ENCODE data around the gene TPX2.

Gene TPX2

DNA sequence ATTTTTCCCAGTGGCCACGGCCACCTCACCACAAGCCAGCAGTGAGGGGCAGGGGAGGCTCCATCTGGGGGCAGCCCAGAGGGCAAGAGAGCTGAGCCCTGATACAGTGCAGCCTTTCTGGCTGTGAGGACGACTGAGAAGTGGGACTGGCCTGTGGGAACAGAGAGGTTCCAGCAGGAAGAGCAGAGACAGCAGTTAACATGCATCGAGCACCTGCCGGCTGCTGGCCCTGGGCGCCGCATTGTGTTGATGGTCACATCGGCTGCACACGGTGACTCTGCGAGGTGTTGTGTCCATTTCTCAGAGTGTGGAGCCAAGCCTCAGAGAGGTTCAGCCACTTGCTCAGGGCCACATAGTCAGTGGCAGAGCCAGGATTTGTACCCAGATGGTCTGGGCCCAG is 96.5 kb downstream of the TPX2 start:
- DNase-seq: no peak

- DNase-seq: peak; percentile 29
Observed at GRCh38 chr20:31835977-31836852, 97.1 kb downstream of the TPX2 start.

DNA sequence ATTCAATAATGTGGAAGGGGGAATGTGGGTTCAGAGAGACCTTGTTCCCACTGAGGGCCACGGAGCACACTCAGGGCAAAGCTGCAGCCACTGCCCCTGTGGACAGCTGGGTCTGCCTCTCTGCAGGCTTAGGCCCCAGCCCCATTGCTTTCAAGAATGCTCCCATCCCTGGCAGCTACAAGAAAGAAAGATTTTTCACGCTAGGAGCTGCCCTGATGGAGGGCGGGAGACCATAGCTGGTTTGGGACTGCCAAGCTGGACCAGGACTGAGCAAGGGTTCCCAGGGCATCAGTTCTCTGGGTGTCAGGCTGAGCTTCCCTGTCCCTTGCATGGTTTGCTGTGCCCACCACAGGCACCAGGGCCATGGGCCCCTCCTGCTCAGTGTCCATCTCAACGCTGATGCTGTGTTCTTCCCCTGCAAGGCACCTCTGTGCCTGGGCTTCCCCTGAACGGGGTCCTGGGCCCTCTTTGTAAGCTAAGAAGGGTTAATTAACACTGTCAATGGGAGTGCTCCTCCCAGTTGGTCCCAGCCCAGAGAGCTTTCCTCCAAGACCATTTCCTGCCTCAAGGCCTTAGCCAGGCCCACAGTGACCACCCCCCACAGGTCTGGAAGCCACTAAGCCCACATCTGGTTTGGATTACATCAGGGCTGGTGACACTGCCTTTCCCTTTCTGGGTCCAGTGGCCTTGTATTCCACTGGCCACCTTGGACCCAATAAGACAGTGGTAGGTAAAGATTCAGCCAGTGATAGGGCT is 97.9 kb downstream of the TPX2 start:
- no peak for DNase-seq

- DNase-seq: no peak
Observed at GRCh38 chr20:31837896-31838397, 98.9 kb downstream of the TPX2 start.

DNA sequence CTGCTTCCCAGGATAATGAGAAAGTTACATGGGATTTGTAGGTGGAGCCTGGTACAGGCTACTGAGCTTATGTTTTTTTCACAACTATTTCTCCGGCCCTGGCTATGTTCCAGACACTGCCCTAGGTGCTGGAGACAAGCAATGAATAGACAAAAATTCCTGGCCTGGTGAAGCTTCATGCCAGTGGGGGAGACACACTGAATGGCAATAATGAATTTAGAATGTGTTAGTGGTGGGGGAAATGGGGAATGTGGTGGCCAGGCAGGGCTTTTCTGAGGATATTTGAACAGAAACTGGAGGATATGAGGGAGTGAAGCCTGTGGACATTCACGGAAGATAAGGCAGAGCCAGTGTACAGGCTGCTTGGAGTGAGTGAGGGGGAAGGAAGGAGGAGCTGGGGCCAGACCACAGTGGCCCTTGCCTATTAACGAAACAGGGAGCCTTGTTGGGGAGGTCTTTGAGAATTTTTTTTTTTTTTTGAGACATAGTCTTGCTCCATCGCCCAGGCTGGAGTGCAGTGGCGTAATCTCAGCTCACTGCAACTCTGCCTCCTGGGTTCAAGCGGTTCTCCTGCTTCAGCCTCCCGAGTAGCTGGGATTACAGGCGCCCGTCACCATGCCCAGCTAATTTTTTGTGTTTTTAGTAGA is 99.7 kb downstream of the TPX2 start:
- no peak for DNase-seq

- DNase-seq: no peak
Observed at GRCh38 chr20:31839782-31840487, 100.8 kb downstream of the TPX2 start.

GRCh38 chr20:31840906-31841816 is 102.1 kb downstream of the TPX2 start:
- DNase-seq: no peak

- no peak for DNase-seq
Observed at GRCh38 chr20:31841928-31842327, 102.8 kb downstream of the TPX2 start.

- no peak for DNase-seq
Observed at GRCh38 chr20:31842471-31843157, 103.5 kb downstream of the TPX2 start.

GRCh38 chr20:31843288-31843687 is 104.2 kb downstream of the TPX2 start:
- no peak for DNase-seq

DNA sequence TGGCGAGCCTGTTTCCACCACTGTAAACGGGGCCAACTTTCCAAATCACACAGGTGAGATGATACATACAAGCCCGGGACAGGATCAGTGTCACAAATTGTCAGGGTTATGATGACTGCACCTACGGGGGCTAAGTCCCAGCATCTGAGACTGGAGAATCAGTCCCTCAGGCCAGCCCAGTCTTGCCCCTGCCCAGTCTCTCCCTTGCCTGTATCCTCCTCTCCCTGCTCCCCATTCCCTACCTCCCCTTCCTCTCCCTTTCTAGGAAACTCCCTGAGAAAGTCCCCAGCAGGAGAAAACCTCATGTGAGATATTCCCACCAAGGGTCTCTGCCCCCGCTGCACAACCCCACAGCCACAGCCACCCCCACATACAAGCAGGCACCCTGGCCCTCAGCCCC is 104.8 kb downstream of the TPX2 start:
- DNase-seq: no peak

DNA sequence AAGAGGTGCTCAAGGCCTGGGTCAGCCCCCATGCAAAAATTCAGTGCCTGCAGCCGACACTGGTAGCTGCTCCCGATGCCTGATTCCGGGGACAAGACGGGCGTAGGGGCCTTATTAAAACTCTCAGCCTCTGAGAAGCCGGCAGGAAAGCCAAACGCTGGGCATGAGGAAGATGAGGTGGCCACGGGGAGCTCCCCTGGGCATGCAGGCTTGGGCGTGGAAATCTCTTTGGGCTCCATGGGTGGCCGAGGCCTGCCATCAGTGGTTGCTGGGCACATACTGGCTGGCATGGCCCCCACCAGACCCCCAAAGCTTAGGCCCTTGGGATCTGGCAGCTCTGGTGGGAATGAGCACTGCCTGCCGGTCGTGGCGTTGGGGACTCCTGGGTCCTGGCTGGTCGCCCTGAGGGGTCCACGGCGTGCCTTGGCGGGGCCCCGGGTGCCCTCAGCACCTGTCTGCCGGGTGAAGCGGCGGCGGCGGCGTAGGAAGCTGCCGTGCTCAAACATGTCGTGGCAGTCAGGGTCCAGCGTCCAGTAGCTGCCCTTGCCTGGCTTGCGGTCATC is 105.7 kb downstream of the TPX2 start:
- no peak for DNase-seq

DNA sequence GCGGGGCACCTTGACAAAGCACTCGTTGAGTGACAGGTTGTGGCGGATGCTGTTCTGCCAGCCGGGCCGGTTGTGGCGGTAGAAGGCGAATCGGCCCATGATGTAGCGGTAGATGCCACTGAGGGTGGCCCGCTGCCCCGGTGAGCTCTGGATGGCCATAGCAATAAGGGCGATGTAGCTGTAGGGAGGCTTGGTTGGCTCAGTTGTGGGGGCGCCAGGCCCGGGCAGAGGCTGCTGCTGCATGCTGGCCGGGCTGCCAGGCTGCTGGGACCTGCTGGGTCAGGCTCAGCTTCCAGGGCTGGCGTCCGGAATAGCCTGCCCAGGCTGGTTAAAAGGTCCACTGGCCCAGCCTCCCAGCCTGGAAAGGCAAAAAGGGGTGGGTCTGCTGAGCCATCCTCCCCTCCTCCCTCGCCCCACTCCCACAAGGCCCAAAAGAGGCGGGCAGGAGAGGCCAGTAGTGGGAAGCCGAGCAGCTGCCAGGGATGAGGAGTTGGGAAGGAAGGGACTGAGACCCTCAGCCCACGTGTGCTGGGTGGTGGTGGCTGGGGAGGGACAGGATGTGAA is 106.3 kb downstream of the TPX2 start, which contains the start of gene FOXS1:
Gene FOXS1 (minus strand): TSS at position 305 of the 564 bp plus-strand sequence. CDS start 62 bp downstream, at position 243.
- no peak for DNase-seq

- no peak for DNase-seq
Observed at GRCh38 chr20:31846793-31847138, 107.7 kb downstream of the TPX2 start.

DNA sequence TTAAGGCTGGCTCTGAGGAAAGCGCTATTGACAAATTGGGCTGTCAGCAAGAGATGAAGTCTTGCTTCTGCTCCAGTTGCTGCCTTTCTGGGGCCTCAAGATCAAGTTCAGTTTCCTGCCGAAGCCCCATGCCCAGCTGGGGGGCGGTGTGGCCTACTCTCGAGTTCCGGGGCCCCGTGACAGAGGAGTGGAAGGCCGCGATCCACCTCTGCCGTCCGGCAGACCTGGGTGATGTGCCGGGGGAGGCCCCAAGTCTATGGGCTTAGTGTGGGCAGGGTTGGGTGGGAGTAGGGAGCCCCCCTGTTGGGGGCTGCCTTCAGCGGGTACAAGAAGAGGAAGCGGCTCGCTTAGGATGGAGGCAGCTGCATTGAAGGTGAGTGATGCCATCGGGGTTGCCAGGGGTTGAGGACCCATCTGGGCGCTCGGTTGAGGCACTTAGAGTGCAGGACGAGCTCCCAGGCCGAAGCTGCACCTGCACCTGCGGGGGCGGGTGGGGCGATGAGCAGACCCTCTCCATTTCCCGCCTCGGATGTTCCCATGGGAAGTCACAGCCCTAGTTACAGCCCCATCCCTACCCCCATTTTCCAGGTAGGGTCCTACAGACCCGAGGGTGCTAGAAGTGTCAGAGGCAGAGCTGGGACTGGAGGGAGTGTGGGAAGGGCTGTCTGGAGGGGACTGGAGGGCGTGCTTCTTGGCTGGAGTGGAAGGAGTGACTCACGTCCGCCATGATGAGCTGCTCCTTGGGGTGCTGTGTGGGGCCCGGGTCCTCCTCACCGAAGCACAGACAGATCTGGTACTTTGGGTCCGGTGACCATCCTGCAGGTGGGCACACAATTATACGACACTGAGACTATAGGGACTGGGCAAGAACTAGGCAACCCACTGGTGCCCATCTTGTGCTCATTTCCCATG is 109.3 kb downstream of the TPX2 start:
- DNase-seq: no peak

DNA sequence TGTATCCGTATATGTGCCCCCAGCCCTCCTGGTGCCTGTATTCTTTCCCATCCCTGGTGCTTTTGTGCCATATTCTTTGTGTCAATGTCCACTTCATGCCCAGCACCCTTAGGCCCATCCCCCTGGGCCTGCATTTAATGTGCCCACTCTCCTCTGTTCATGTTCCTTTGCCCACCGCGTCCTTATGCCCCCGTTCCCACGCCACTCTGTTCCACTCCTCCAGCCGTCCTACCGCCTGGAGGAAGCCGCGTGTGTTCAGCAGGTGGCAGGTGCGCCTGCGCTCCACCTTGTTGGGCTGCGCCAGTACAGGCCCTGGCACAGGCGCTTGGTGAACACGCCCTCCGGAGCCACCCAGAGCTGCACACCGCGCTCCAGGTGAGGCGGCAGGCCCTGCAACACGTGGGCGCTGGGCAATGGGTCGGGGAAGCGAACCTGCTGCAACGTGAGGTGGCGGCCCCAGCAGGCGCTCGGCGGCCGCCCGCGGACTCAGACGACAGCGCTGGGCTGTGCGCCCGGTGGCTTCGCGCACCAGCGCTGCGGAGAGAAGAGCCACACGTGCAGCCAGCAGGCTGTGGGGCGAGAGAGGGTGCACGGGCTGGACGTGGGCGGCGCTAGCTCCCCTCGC is 110.3 kb downstream of the TPX2 start:
- DNase-seq: no peak
